ENCODE data around the gene PAPOLB.

PAPOLB gene

GRCh38 chr7:4841007-4841784 lies 20.6 kb downstream of the PAPOLB start:
- no peak overlapping the region for H3K9ac ChIP-seq (ENCODE audit: low read depth, low read length)

DNA sequence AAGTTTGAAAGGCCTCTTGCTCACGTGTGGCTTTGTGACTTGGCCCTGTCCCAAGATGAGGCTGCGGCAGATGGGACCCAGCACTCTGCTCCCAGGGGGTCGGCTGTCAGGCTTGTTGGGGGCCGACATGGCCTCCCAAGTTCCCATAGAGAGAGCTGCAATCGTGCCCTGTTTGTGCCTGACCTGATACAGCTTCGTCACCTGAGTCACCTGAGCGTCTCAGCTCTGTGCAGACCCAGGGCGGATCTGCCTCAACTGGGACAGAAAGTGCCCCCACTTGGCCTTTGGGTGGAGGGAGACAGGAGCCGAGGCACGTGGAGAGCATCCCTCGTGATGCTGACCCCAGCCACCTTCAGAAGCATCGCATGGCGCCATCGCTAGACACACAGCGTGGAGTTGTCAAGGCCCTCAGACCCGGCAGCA lies 21.7 kb downstream of the PAPOLB start:
- H3K36me3 ChIP-seq (ENCODE audit: insufficient read depth, low read length), result no peaks in the 10 kb centered on the region
- no peaks in the 10 kb centered on the region for H3K4me1 ChIP-seq (ENCODE audit: insufficient read depth, low read length)
- H3K9ac ChIP-seq (ENCODE audit: low read depth, low read length), result no peak overlapping the region
- H3K9me3 ChIP-seq (ENCODE audit: control insufficient read depth, insufficient read depth, low read length), result no peaks in the 10 kb centered on the region

More at GRCh38 chr7:4841007-4841784, 20.6 kb downstream of the PAPOLB start:
- H3K9me3 ChIP-seq (ENCODE audit: control insufficient read depth, insufficient read depth, low read length), result no peaks in the 10 kb centered on the region
- no peaks in the 10 kb centered on the region for H3K4me1 ChIP-seq (ENCODE audit: insufficient read depth, low read length)
- H3K36me3 ChIP-seq (ENCODE audit: insufficient read depth, low read length), result no peaks in the 10 kb centered on the region

DNA sequence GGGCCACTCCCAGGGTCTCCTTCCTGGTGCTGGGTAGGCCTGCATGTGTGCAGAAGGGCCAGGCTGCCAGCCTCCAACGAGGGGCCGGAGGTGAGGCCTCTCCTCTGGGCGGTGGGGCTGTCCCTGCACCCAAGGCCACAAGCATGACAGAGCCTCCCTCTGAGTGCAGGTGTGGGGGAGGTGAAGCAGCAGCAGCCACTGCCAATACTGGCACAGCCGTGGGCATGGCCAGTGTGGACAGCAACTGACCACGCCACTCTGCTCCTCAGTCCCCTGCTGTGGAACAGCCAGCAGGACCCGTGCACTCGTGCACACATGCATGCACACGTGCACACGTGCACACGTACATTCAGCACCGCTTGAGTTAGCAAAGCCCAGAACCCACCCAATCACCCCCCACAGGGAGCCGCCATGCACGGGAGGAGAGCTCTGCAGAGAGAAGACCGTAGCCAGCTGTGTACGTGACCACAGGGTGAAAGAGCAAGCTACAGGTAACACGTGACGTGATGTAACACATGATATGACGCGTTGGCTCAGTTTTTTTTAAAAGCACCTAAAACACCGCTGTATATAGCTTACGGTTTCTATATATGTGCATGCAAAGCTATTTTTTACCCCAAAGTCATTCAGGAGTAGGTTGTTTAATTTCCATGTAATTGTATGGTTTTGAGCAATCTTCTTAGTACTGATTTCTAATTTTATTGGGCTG lies 23.1 kb downstream of the PAPOLB start:
- Histone ChIP-seq H3K4me1 (ENCODE audit: insufficient read depth, low read length) (no peaks in the 10 kb centered on the region), H3K9me3 (ENCODE audit: control insufficient read depth, insufficient read depth, low read length) (no peaks in the 10 kb centered on the region), H3K36me3 (ENCODE audit: insufficient read depth, low read length) (no peaks in the 10 kb centered on the region), H3K9ac (ENCODE audit: low read depth, low read length) (no peak overlapping the region)

DNA sequence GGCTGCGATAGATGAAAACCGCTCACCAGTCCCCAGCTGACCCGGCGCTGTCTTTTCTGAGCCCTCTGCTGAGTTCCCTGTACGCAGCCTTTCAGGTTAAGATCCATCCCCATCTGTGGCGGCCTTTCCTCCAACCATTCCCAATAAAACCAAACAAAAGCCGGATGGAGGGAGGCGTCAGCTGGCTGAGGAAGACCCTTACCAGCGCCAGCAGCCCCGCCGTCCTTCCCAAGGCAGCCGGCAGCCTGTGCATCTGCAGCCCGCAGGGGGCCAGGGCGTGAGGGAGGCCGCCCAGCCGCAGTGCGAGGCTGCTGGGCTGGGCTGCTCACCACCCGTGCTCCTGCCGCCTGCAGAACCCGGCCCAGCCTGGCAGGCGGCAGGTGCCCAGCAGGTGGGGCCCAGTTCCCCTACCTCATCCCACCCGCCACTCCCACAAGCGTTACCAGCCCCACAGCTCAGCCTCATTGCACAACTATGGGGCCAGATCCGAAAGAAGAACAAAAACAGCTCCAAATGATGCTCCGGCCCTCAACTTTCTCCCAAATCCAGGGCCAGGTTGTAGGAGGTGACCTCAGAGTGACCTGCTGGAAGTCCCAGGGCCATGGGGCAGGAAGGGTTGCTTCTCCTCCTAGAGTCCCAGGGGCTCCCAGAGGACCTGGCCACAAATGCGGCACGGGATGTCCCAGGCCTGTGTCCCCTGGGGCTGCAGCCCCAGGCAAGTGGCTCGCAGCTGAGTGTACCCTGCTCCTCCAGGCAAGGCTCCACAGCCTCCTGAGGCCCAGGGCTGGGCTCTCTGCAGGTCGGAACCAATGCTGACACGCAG lies 23.8 kb downstream of the PAPOLB start:
- H3K9me3 ChIP-seq (ENCODE audit: control insufficient read depth, insufficient read depth, low read length), result no peaks in the 10 kb centered on the region
- no peaks in the 10 kb centered on the region for H3K4me1 ChIP-seq (ENCODE audit: insufficient read depth, low read length)
- H3K9ac ChIP-seq (ENCODE audit: low read depth, low read length), result no peak overlapping the region
- H3K36me3 ChIP-seq (ENCODE audit: insufficient read depth, low read length), result no peaks in the 10 kb centered on the region

- no peaks in the 10 kb centered on the region for H3K36me3 ChIP-seq (ENCODE audit: insufficient read depth, low read length)
- no peaks in the 10 kb centered on the region for H3K4me1 ChIP-seq (ENCODE audit: insufficient read depth, low read length)
- H3K9ac ChIP-seq (ENCODE audit: low read depth, low read length), result no peak overlapping the region
- H3K9me3 ChIP-seq (ENCODE audit: control insufficient read depth, insufficient read depth, low read length), result no peaks in the 10 kb centered on the region
These were observed 24.6 kb downstream of the PAPOLB start for GRCh38 chr7:4837041-4837802.

GRCh38 chr7:4836206-4836661 lies 25.6 kb downstream of the PAPOLB start:
- Histone ChIP-seq H3K36me3 (ENCODE audit: insufficient read depth, low read length) (no peaks in the 10 kb centered on the region), H3K9ac (ENCODE audit: low read depth, low read length) (no peak overlapping the region), H3K9me3 (ENCODE audit: control insufficient read depth, insufficient read depth, low read length) (no peaks in the 10 kb centered on the region), H3K4me1 (ENCODE audit: insufficient read depth, low read length) (no peaks in the 10 kb centered on the region)

GRCh38 chr7:4835398-4836205 lies 26.2 kb downstream of the PAPOLB start:
- no peak overlapping the region for H3K9ac ChIP-seq (ENCODE audit: low read depth, low read length)
- no peaks in the 10 kb centered on the region for H3K4me1 ChIP-seq (ENCODE audit: insufficient read depth, low read length)
- no peaks in the 10 kb centered on the region for H3K36me3 ChIP-seq (ENCODE audit: insufficient read depth, low read length)
- H3K9me3 ChIP-seq (ENCODE audit: control insufficient read depth, insufficient read depth, low read length), result no peaks in the 10 kb centered on the region

DNA sequence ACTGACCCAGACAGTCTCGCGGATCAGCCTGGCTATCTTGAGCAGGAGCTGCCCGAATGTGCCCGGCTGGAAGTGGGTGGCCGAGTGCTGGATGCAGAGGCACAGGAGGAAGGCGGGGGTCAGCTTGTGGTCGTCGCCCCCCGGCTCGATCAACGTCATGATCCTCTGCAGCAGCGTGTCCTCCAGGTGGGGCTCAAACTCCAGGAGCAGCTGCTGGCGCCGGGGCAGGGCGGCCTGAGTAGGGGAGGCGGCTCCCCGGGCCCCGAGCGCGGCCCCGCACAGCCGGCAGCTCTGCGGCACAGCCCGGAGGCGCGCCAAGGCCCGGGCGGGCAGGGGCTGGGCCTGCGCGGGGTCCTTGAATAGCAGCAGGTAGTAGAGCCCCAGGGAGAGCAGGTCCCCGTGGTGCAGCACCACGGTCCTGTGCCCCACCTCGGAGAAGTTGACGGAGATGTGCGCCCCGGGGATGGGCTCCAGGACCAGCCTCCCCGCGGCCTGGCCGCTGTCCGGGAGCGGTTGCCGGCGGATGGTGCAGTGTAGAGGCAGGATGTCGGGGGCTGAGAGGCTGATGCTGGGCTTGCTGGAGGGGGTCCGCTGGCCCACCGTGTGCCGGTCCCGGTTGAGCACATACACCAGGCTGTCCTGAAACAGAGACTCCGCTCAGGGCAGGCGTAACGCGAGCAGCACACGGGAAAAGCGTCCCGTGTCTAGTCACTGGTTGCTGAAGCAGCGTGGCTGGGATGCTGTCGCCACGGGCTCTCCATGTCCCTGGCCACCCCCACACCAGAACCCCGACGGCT lies 27.0 kb downstream of the PAPOLB start:
- Histone ChIP-seq H3K9ac (ENCODE audit: low read depth, low read length) (no peak overlapping the region), H3K36me3 (ENCODE audit: insufficient read depth, low read length) (no peaks in the 10 kb centered on the region), H3K4me1 (ENCODE audit: insufficient read depth, low read length) (no peaks in the 10 kb centered on the region), H3K9me3 (ENCODE audit: control insufficient read depth, insufficient read depth, low read length) (no peaks in the 10 kb centered on the region)

DNA sequence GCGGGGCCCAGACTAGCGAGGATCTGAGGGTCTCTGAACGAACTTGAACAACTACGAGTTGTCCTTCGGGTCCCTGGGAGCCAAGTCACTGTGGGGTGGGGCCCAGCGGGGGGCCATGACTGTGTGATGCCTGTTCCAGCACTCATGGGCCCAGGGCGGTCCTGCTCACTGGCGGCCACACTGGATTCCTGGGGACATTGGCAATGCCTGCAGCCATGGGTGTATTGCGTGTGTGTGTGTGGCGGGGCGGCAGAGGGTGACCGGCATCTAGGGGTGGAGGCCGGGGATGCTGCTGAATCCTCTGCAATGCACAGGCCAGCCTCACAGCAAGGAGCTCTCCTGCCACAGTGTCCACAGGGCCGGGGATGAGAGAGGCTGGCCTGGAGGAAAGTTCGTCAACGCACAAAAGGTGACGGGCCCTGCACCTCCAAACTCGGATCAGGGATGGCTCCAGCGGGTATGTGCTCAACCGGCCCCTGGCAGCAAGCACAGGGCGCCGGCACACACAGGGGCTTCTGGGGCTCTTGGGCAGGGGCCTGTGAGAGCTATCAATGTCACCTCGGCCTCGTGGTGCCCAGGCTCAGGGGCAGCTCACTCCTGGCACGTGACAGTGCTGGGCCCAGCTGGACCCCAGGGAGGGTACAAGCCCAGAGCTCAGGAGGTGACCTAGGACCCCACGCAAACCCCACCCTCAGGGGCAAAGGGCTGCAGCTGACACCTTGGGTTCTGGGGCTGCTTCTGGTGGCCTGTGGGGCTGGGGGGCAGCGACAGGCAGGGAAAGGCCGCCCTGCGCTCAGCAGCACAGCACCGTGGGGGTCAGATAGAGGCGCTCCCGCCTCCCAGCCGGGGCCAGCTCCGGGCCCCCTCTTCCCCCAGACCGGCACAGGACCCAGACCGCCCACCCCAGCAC lies 27.9 kb downstream of the PAPOLB start:
- no peaks in the 10 kb centered on the region for H3K9me3 ChIP-seq (ENCODE audit: control insufficient read depth, insufficient read depth, low read length)
- H3K4me1 ChIP-seq (ENCODE audit: insufficient read depth, low read length), result no peaks in the 10 kb centered on the region
- H3K9ac ChIP-seq (ENCODE audit: low read depth, low read length), result no peak overlapping the region
- H3K36me3 ChIP-seq (ENCODE audit: insufficient read depth, low read length), result no peaks in the 10 kb centered on the region

GRCh38 chr7:4833176-4833575 lies 28.7 kb downstream of the PAPOLB start:
- Histone ChIP-seq H3K4me1 (ENCODE audit: insufficient read depth, low read length) (no peaks in the 10 kb centered on the region), H3K9ac (ENCODE audit: low read depth, low read length) (no peak overlapping the region), H3K36me3 (ENCODE audit: insufficient read depth, low read length) (no peaks in the 10 kb centered on the region), H3K9me3 (ENCODE audit: control insufficient read depth, insufficient read depth, low read length) (no peaks in the 10 kb centered on the region)

DNA sequence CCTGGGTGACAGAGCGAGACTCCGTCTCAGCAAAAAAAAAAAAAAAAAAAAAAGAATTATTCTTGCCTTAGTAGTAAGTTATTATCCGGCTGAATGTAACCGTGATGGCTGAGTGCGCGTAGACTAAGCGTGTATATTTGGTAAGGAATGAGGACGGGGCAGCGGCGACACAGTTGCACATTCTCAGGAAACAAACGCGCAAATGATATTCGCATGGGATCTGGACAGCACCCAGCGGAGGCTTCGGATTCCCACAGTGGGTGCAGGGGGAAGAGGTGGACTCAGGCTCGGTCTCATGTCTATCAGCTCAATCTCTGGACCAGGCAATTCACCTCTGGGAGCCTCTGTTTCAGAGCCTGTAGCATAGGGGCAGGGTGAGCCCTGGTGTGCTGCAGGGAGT lies 29.1 kb downstream of the PAPOLB start:
- Histone ChIP-seq H3K36me3 (ENCODE audit: insufficient read depth, low read length) (no peaks in the 10 kb centered on the region), H3K9ac (ENCODE audit: low read depth, low read length) (no peak overlapping the region), H3K4me1 (ENCODE audit: insufficient read depth, low read length) (no peaks in the 10 kb centered on the region), H3K9me3 (ENCODE audit: control insufficient read depth, insufficient read depth, low read length) (no peaks in the 10 kb centered on the region)
